Measurements from ENCODE around the gene GALNT7. TPM values are rescaled to one million over a fixed set of nuclear protein-coding genes. Genes with fewer than 3 reads are reported as not detected.

GALNT7 gene
- total and polyA plus RNA-seq, 2 of the 13 experiments (the other 11 are each of a cell fraction or from before 2014, with no cell fraction given) = 0.08 to 0.13 TPM

DNA sequence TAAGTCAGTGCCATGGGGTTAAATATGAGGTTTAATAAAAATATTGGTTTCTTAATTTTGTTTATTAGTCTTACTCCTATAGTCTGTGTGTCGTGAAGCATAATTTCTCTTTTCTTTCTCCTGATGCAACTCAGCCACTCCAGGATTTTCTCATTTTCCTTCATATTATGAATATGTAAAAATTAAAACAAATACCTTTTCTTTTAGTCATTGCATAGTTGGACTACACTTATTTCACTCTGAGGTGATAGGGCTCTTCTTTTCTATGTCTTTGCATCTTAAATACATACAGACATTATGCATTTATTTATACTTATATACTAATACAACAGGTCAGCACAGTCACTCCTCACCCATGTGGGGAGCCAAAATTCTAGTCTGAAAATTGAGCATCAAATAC, 19.1 kb downstream of the GALNT7 start:
- no peak for DNase-seq (ENCODE audit: low spot score)
- Histone ChIP-seq H4K20me1 (ENCODE audit: insufficient read depth, low read length) (no peaks in the 10 kb centered on the region), H3K4me2 (ENCODE audit: low read depth, low read length) (no peak overlapping the region), H3K4me1 (ENCODE audit: insufficient read depth, low read length) (no peaks in the 10 kb centered on the region), H2AFZ (ENCODE audit: low read length) (no peak overlapping the region), H3K27me3 (ENCODE audit: control insufficient read depth in 1 of 2, insufficient read depth in 2 of 2, low read length in 2 of 2) (no peaks in the 10 kb centered on the region), H3K9me3 (ENCODE audit: low read length) (no peaks in the 10 kb centered on the region), H3K36me3 (replicated peaks in 1 of 2; ENCODE audit: control insufficient read depth in 1 of 2, insufficient read depth in 2 of 2, low read length in 2 of 2) (no peaks in the 10 kb centered on the region), H3K9ac (ENCODE audit: insufficient read depth, low read depth, low read length) (no peak overlapping the region), H3K27ac (ENCODE audit: extremely low read length, insufficient read depth, low read length) (no peak overlapping the region), H3K79me2 (ENCODE audit: insufficient read depth, low read length) (no peaks in the 10 kb centered on the region), H3K4me3 (replicated peaks in 1 of 3; ENCODE audit: insufficient read depth in 1 of 3, low read depth in 2 of 3, low read length in 3 of 3) (no peak overlapping the region)
- BruUV-seq (replicated peaks) = no TSS peak
- intact Hi-C loops (cut with micrococcal nuclease; ENCODE audit: unreplicated experiment) = no loop called here
- no peak for FAIRE-seq
- ChIA-PET CTCF (ENCODE audit: low intra/inter-chr PET ratio, low total read pairs) (no interaction called here), POLR2A (no interaction called here)
- 0% methylated on average over 1 of the region's 1 CpG for WGBS (ENCODE audit: low lambda C conversion rate)
- TF ChIP-seq ARID3A (IDR thresholded peaks at IDR 0.05; ENCODE audit: low read depth, low read length) = no peak
- TF ChIP-seq ELF1 (CRISPR knock-in tag; IDR thresholded peaks at IDR 0.05) = no peak
- no peak for TF ChIP-seq PAWR (CRISPR knock-in tag; IDR thresholded peaks at IDR 0.05; ENCODE audit: borderline replicate concordance)
- no peak for TF ChIP-seq ZNF136 (CRISPR knock-in tag; IDR thresholded peaks at IDR 0.05; ENCODE audit: low read depth)
- TF ChIP-seq SP2 (CRISPR knock-in tag; IDR thresholded peaks at IDR 0.05) = no peak
- TF ChIP-seq CERS6 (CRISPR knock-in tag; IDR thresholded peaks at IDR 0.05) = no peak
- no peak for TF ChIP-seq TOPORS (CRISPR knock-in tag; IDR thresholded peaks at IDR 0.05)
- no peak for TF ChIP-seq MED13 (CRISPR knock-in tag; IDR thresholded peaks at IDR 0.05)
- in situ Hi-C loops (cut with HindIII; ENCODE audit: extremely low pct_ligation_motif_present, low pct_unique_long_range_greater_than_20kb) = no loop called here
- ATAC-seq = no peak

Measured in HepG2 (cell line).